22Rv1 (cell line): ENCODE measurements around the gene EHBP1.

Source experiments
- H3K27ac ChIP-seq: fragments of 450-650 bp; 2 replicates; pipeline ENCODE4 v1.5.1; 2017
- CTCF ChIP-seq: fragments of 450-650 bp; IDR thresholded peaks from 2 replicates; pipeline ENCODE4 v1.5.1; 2017; ENCODE audit warnings: mild to moderate bottlenecking
- ZFX ChIP-seq: fragments of 450-650 bp; IDR thresholded peaks from 2 replicates; pipeline ENCODE4 v1.6.1; 2017; ENCODE audit warnings: antibody characterized with exemption, borderline replicate concordance

EHBP1 gene

GRCh38 chr2:62662554-62662953 lies 43.0 kb upstream of the EHBP1 start:
- TF ChIP-seq ZFX (no peak), CTCF (no peak)

GRCh38 chr2:62663411-62663810 lies 42.1 kb upstream of the EHBP1 start:
- TF ChIP-seq ZFX (no peak), CTCF (no peak)
- no peak overlapping the region for H3K27ac ChIP-seq

More at GRCh38 chr2:62662554-62662953, 43.0 kb upstream of the EHBP1 start:
- no peak overlapping the region for H3K27ac ChIP-seq

- no peak for TF ChIP-seq ZFX
- no peak for TF ChIP-seq CTCF
- H3K27ac ChIP-seq: no peak overlapping the region
Observed at GRCh38 chr2:62663920-62664795, 41.4 kb upstream of the EHBP1 start.

- H3K27ac ChIP-seq: no peak overlapping the region
Observed at GRCh38 chr2:62665446-62665845, 40.1 kb upstream of the EHBP1 start.

GRCh38 chr2:62669180-62669579 lies 36.3 kb upstream of the EHBP1 start:
- TF ChIP-seq CTCF (no peak), ZFX (no peak)

More at GRCh38 chr2:62665446-62665845, 40.1 kb upstream of the EHBP1 start:
- TF ChIP-seq ZFX: no peak
- TF ChIP-seq CTCF: no peak

GRCh38 chr2:62672601-62673000 lies 32.9 kb upstream of the EHBP1 start:
- TF ChIP-seq ZFX: no peak
- no peak for TF ChIP-seq CTCF
- H3K27ac ChIP-seq: no peak overlapping the region

More at GRCh38 chr2:62669180-62669579, 36.3 kb upstream of the EHBP1 start:
- H3K27ac ChIP-seq: no peak overlapping the region

- H3K27ac ChIP-seq: no peak overlapping the region
- TF ChIP-seq ZFX (no peak), CTCF (no peak)
Observed at GRCh38 chr2:62675062-62675461, 30.5 kb upstream of the EHBP1 start.
